Measurements from ENCODE around the gene EPHA2. TPM values are rescaled to one million over a fixed set of nuclear protein-coding genes. Genes with fewer than 3 reads are reported as not detected.

The EPHA2 gene
- total RNA-seq, 1 donor from 2014 or later, result not detected

DNA sequence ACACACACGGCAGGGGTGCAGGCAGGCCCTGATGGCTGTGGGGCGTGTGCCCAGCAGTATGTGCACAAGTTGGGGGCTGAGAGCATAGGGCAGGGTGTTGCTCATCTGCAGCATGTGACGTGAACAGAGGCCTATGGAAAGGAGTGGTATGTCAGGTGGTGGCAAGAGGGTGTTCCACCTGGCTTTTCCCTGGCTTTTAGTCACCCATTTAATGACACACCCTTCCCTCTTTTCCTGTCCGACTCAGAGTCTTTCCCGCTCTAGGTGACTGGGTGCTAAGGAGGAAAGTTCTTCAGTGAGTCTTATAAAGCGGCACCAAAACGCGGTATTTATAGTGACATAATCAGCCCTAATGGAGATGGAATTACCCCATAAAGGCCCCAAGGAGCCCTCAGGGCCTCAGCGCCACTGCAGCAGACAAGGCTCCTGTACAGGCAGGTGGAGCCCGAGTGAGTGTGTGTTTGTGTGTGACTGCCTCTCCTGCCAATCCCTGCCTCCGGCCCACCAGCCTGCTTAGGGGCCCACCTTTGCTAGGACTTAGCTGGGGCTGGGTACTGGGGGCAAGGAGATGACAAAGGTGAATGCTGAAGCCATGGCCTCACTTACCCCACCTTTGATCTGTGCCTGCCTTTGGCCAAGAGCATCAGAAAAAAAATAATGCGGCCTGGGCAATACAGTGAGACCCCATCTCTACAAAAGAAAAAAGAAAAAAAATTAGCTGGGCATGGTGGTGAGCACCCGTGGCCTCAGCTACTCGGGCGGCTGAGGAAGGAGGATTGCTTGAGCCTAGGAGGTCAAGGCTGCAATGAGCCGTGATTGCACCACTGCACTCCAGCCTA, 3.3 kb upstream of the EPHA2 start:
- ChIA-PET POLR2A (no interaction called here), CTCF (no interaction called here)
- peak overlapping the region; percentile 14 for H3K27ac Mint-ChIP-seq
- H3K4me1 Mint-ChIP-seq, result peaks cover 22% of the 10 kb centered on the region
- intact Hi-C loops (cut with micrococcal nuclease), result no loop called here
- H3K27me3 Mint-ChIP-seq, result peaks cover 2% of the 10 kb centered on the region
- H3K4me3 Mint-ChIP-seq, result no peak overlapping the region
- TF ChIP-seq, protein P1, sequence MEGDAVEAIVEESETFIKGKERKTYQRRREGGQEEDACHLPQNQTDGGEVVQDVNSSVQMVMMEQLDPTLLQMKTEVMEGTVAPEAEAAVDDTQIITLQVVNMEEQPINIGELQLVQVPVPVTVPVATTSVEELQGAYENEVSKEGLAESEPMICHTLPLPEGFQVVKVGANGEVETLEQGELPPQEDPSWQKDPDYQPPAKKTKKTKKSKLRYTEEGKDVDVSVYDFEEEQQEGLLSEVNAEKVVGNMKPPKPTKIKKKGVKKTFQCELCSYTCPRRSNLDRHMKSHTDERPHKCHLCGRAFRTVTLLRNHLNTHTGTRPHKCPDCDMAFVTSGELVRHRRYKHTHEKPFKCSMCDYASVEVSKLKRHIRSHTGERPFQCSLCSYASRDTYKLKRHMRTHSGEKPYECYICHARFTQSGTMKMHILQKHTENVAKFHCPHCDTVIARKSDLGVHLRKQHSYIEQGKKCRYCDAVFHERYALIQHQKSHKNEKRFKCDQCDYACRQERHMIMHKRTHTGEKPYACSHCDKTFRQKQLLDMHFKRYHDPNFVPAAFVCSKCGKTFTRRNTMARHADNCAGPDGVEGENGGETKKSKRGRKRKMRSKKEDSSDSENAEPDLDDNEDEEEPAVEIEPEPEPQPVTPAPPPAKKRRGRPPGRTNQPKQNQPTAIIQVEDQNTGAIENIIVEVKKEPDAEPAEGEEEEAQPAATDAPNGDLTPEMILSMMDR (IDR thresholded peaks at IDR 0.05), result no peak
- no peak for ATAC-seq (ENCODE audit: low read depth)
- no peak for DNase-seq
- H3K9me3 Mint-ChIP-seq, result no peaks in the 10 kb centered on the region
- H3K36me3 Mint-ChIP-seq (ENCODE audit: low read depth), result no peaks in the 10 kb centered on the region

DNA sequence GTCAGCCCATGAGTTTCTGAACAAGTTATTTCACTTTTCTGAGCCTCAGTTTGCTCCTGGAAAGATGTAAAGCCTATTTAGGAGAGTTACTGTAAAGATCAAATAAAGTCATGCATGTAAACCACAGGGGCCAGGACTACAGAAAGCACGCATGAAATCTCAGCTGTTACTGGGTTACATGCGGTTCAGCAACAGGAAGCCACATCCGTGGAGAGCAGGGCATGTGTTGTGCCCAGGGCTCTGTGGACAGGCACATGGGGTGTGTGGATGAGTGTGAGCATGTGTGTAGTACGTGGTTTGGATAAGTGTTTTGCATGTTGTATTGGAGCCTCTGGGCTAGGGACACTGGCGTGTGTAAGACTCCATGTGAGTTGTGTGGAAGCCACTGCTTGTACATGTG, 2.2 kb upstream of the EPHA2 start:
- Mint-ChIP-seq H3K27me3 (peaks cover 7% of the 10 kb centered on the region), H3K36me3 (ENCODE audit: low read depth) (no peaks in the 10 kb centered on the region), H3K27ac (no peak overlapping the region), H3K9me3 (no peaks in the 10 kb centered on the region), H3K4me1 (peaks cover 34% of the 10 kb centered on the region), H3K4me3 (no peak overlapping the region)
- ChIA-PET CTCF (no interaction called here), POLR2A (no interaction called here)
- no peak for ATAC-seq (ENCODE audit: low read depth)
- intact Hi-C loops (cut with micrococcal nuclease), result no loop called here
- TF ChIP-seq, protein P1 (IDR thresholded peaks at IDR 0.05), result no peak
- no peak for DNase-seq

GRCh38 chr1:16156848-16157495, 1.1 kb upstream of the EPHA2 start:
- ATAC-seq (ENCODE audit: low read depth) (no peak), DNase-seq (no peak)
- no peak overlapping the region for H3K27ac Mint-ChIP-seq
- CTCF ChIA-PET, result no interaction called here
- TF ChIP-seq, protein P1 (IDR thresholded peaks at IDR 0.05), result no peak
- no peaks in the 10 kb centered on the region for H3K9me3 Mint-ChIP-seq
- no peak overlapping the region for H3K4me3 Mint-ChIP-seq
- H3K4me1 Mint-ChIP-seq, result peaks cover 30% of the 10 kb centered on the region
- H3K36me3 Mint-ChIP-seq (ENCODE audit: low read depth), result no peaks in the 10 kb centered on the region
- peaks cover 11% of the 10 kb centered on the region for H3K27me3 Mint-ChIP-seq
- POLR2A ChIA-PET, result interaction anchor here (0.7 kb wide), 1 partner anchor 190 kb away, joined by 4 read pairs; no protein-coding TSS in a partner anchor
- intact Hi-C loops (cut with micrococcal nuclease), result no loop called here

DNA sequence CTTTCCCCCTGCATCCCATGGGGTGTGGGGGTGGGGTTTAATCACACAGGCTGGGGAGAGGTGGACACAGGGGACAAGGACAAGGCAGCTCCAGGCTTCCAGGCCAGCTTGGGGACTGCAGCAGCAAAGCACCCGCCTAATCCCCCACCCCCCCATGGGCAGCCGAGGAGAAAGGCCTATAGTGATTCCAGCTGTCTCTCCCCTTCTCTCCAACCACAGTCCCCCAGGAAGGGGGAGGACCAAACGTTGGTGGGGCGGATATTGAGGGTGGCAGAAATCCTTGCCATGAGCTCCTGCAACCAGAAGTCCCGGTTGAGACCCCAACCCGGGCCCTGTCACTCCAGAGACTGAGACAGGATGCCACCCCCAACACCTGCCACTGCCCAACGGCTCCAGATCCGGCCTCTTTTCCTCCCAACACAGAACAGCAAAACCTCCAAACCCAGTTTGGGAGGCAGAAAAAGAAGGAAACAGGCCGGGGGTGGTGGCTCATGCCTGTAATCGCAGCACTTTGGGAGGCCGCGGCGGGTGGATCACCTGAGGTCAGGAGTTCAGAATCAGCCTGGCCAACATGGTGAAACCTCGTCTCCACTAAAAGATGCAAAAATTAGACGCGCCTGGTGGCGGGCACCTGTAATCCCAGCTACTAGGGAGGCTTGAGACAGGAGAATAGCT, 1.7 kb downstream of the EPHA2 start:
- intact Hi-C loops (cut with micrococcal nuclease), result loop anchor here (2.0 kb wide), 1 partner anchor 15 kb away; no protein-coding TSS in a partner anchor
- ChIA-PET POLR2A (interaction anchor here (0.6 to 0.7 kb wide), 4 partner anchors 28 to 895 kb away, joined by 3 to 5 read pairs (median 3); no protein-coding TSS in a partner anchor), CTCF (no interaction called here)
- TF ChIP-seq, protein P1 (IDR thresholded peaks at IDR 0.05), result no peak
- no peak overlapping the region for H3K4me3 Mint-ChIP-seq
- ATAC-seq (ENCODE audit: low read depth) (no peak), DNase-seq (no peak)
- H3K27me3 Mint-ChIP-seq, result peaks cover 26% of the 10 kb centered on the region
- no peaks in the 10 kb centered on the region for H3K36me3 Mint-ChIP-seq (ENCODE audit: low read depth)
- no peak overlapping the region for H3K27ac Mint-ChIP-seq
- no peaks in the 10 kb centered on the region for H3K9me3 Mint-ChIP-seq
- H3K4me1 Mint-ChIP-seq, result peaks cover 30% of the 10 kb centered on the region
